ENCODE data around the gene CTDSP1.

Gene CTDSP1, protein sequence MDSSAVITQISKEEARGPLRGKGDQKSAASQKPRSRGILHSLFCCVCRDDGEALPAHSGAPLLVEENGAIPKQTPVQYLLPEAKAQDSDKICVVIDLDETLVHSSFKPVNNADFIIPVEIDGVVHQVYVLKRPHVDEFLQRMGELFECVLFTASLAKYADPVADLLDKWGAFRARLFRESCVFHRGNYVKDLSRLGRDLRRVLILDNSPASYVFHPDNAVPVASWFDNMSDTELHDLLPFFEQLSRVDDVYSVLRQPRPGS

DNA sequence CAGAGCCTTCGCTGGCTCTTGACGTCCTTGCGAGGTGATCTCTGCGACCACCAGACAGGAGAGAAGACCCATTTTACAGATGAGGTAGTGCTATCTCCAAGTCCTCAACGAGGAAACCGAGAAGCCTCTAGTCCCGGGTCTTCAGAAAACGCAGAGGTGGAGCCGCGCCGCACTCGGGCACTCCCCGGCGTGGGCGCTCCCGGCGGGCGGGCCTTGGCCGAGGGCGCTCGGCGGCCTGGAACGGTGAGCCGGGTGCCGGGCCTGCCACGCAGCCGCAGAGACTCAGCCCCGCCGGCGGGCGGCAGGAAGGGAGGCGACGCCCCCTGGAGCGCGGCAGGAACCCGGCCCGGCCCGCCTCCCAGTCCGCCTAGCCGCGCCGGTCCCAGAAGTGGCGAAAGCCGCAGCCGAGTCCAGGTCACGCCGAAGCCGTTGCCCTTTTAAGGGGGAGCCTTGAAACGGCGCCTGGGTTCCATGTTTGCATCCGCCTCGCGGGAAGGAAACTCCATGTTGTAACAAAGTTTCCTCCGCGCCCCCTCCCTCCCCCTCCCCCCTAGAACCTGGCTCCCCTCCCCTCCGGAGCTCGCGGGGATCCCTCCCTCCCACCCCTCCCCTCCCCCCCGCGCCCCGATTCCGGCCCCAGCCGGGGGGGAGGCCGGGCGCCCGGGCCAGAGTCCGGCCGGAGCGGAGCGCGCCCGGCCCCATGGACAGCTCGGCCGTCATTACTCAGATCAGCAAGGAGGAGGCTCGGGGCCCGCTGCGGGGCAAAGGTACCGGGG is at the start of gene CTDSP1:
CTDSP1 (plus strand) TSS at position 478 of the 776 bp plus-strand sequence; CDS start at position 701, 223 bp downstream.
- DNase-seq: peak; percentile 97

DNA sequence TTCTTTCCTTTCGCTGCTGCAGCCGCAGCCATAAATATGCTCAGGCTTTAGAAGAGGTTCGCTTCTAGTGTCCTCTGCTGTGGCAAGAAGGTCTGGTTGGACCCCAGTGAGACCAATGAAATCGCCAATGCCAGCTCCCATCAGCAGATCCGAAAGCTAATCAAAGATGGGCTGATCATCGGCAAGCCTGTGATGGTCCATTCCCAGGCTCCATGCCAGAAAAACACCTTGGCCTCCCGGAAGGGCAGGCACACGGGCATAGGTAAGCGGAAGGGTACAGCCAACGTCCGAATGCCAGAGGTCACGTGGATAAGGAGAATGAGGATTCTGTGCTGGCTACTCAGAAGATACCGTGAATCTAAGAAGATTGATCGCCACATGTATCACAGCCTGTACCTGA is 45.6 kb upstream of the CTDSP1 start:
- no peak for DNase-seq

DNA sequence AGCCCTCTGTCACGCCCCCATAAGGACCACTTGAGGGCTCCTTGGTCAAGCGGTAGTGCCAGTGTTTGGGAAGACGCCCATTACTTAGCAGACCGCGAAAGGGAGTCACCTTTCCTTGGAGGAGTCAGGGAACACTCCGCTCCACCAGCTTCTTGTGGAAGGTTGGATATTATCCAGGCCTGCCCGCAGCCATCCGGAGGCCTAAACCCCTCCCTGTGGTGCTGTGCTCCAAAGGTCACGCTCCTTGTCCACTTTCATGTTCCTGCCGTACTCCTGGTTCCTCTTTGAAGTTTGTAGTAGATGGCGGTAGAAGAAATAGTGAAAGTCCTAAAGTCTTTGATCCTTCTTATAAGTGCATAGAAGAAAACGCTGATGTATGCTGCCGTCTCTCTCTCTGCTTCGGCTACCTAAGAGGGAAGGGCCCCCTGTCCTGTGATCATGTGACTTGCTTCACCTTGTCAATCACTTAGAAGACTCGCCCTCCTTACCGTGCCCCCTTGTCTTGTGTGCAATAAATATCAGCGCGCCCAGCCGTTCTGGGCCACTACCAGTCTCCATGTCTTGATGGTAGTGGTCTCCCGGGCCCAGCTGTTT is 44.7 kb upstream of the CTDSP1 start:
- no peak for DNase-seq

DNA sequence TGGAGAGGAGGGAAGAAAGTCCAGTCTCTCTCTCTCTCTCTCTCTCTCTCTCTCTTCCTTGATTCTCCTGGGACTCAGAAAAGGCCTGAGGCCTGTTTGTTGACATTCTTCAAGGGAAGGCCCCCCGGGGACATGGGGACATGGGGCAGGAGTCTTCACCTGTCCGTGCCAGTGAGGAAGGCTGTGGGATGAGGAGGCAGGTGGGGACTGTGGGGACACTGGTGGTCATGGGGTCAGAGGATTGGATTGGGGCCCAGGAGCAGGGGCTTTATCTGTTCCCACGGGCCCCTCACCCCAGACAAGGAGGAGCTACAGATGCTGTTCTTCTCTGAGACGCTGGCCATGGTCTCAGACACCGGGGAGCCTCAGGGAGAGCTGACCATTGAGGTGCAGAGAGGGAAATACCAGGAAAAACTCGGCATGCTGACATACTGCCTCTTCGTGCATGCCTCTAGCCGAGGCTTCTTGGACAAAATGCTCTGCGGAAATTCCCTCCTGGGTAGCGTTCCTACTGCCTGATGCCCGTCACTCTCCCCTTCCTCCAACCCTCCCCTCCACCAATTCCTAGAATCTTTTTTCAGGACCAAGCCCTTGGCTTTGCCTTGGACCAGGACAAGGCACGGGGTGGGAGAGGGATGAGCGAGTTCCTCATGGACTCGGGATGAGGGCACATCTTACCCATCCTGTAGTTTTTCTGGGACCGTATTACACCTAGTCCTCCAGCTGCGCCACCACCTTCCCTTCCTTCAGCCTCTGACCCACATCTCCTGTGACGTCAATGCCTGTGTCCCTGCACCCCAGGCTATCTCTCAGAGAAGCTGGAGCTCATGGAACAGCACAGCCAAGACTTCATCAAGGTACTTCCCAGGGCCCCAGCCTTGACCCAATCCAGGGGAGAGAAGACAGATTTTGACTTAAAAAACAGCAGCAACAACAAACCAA is 42.2 kb upstream of the CTDSP1 start:
- DNase-seq: no peak

DNA sequence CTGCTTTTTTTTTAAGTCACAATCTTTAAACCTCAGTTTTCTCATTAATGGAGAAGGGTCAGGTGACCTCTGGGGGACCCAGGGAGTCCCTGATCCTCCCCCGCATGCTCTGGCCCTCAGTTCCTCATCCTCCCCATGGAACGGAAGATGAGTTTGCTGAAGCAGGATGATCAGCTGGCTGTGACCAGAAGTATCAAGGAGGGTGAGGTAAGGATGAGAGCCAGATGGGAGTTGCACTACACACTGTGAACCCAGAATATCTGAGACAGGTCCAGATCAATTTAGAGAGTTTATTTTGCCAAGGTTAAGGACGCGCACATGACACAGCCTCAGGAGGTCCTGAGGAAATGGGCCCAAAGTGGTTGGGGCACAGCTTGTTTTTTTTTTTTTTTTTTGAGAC is 39.2 kb upstream of the CTDSP1 start:
- no peak for DNase-seq

DNA sequence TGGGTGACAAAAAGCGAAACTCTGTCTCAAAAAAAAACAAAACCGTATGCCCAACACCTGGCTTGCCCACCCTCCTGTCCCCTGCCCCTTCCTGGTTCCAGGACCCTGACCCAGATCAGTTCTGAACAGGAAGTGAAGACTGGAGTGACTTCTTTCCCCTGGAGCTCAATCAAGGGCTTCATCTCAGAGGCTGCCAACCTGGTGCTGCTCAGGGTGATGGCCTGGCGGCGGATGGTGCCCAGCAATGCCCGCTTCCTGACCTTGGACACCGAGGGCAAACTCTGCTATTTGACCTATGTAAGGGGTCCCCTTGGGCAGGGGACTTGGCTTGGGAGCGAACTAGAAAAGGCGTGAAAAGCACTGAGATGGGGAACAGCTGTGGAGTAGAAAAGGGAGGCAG is 37.1 kb upstream of the CTDSP1 start:
- no peak for DNase-seq

DNA sequence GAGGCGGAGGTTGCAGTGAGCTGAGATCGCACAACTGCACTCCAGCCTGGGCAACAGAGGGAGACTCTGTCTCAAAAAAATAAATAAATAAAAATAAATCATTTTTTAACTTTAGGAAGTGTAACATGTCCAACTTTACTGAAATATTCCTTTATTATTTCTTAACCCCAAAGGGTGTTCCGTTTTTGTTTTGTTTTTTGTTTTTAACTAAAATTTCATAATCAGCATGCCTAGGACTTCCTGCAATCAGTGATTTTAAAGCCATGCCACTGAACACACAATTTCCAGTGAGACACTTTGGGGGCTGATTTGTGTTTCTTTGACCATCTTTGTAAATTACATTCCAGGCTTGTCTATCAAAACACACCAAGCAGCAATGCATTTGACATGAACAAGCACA is 35.9 kb upstream of the CTDSP1 start:
- no peak for DNase-seq

DNA sequence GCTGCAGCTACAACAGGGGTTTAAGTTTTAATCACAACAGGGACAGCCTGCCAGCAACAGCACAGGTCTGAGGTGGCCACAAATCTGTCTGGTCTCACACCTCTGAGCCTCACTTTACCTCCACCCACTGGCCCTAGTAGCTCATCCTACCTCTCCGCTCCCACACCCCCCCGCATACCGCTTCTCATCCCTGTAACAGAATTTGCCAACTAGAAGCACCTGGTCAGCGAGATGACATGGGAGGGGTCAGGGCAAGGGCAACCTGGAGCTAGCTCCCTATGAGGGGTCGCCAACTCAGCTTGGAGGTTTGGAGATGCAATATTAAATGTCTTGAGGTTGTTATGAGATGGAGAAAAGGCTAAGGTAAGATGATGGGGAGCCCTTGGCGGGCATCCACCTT is 35.5 kb upstream of the CTDSP1 start:
- DNase-seq: no peak

DNA sequence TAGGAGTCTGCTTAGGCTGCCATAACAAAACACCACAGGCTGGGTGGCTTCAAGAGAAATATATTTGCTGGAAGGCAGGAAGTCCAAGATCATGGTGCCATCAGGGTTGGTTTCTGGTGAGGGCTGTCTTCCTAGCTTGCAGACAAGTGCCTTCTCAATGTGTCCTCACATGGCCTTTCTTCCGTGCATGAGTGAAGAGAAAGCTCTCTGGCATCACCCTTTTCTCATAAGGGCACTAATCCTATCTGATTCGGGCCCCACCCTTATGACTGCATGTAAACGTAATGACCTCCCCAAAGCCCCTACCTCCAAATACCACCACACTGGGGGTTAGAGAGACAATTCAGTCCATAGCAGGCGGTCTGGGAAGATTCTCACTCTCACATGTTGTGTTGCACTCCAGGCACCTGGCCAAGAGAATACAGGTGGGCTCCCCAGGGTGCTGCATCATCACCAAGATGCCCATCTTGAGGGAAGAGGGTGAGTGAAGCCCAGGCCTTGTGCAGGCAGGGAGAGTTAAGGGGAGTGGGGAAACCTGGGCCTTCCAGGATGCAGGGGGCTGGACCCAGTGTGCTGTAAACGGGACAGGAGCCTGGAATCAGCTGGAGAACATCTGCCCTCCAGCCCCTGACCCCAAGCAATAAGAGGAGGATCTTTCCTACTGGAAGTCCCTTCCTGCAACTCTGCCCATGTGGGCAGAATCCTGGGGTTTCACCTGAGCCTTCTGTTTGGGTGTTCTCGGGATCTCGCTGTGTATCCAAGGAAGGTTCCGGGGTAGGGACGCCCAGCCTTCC is 32.9 kb upstream of the CTDSP1 start:
- no peak for DNase-seq

DNA sequence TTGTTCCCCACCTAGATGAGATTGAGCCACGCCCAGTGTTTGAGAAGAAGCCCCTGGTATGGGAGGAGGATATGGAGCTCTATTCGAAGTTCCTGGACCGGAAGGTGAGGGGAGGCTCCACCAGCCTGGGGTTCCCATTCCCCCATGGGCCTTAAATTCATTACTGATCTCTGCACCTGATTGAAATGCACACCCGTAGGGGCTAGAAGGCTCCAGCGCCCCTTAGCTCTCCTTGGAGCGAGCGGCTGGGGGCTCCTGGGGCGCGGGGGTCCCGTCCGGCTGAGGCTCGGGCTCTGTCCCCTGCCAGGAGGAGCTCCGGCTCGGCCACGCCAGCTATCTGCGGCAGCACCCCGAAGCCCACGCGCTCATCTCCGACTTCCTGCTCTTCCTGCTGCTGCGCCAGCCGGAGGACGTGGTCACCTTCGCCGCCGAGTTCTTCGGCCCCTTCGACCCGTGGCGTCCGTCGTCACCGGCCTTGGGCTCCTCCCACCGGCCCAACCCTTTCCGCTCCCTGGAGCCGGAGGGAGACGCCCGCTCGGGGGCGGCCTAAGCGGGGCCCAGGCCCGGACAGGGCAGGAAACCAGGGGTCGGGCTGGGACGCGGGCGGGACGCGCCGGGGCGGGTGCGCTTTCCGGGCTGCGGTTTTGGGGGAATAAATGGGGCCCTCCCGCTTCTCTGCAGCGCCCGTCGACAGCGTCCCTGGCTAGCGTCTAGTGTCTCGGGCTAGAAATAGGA is 32.1 kb upstream of the CTDSP1 start:
- DNase-seq: peak; percentile 89

DNA sequence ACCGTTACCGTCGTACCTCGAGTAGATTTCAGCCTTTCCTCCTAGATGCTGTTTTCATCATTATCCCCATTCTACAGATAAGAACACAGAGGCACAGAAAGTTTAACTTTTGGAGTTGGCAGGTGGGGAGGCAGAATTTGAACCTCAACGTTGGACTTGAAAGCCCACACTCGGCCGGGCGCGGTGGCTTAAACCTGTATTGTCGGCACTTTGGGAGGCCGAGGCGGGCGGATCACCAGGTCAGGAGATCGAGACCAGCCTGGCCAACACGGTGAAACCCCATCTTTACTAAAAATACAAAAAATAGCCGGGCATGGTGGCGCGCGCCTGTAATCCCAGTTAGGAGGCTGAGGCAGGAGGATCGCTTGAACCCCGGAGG is 31.5 kb upstream of the CTDSP1 start:
- no peak for DNase-seq

DNA sequence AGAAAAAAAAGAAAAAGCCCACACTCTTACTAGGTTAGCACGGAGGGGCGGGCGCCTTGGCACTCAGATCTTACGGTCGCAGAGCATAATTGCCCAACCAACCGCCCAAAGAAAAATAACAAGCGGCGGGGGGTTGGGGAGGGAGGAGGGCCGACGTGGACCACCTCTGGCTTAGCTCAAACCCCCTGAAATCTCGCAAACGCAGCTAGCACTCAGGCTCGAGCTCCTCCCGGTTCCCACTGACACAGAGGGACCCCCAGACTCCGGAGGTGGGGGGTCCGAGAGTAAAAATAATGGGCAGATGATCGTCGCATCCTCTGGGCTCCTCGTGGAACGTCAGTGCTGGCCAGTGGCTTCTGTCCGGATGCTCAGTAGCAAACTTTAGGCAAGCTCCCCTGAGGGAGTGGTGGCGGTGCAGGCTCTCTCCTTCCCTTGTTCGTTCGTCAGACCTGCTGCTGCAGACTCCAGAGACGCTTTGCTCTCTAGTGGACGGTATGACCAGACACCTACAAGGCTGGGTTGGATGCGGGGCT is 31.0 kb upstream of the CTDSP1 start:
- no peak for DNase-seq

DNA sequence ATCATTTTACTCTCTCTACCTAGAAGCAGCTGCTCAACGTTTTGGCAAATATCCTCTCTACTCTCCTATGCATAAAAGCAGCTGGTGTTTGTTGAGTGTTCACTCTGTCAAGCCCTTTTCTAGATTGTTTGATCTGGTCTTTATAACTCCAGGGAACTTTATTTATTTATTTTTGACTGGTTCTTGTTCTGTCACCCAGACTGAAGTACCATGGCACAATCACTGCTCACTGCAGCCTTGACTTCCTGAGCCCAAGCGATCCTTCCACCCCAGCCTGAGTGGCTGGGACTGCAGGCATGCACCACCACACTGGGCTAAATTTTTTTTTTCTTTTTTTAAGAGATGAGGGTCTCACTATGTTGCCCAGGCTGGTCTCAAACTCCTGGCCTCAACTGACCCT is 30.3 kb upstream of the CTDSP1 start:
- DNase-seq: no peak

DNA sequence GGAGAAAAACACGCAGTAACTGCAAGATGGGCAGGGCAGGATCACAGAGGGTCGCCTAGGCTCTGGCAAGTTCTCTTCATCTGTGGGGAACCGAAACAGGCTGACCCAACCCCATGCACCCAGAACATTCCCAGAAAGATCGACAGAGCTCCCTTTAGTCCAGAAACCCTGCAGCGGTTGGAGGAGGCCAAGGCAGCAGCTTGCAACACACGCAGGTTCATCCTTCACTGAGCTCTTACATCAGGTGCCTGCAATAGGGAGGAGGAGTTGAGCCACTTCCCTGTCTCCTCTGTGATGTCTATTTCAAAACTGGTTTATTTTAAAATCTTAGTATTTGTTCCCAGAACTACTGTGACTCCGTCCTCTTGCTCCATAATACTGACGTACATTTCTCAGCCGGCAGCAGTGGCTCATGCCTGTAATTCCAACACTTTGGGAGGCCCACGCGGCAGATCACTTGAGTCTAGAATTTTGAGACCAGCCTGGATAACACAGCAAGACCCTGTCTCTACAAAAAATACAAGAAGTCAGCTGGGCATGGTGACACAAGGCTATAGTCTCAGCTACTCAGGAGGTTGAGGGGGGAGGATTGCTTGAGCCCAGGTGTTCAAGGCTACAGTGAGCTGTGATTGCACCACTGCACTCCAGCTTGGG is 29.1 kb upstream of the CTDSP1 start:
- DNase-seq: no peak

DNA sequence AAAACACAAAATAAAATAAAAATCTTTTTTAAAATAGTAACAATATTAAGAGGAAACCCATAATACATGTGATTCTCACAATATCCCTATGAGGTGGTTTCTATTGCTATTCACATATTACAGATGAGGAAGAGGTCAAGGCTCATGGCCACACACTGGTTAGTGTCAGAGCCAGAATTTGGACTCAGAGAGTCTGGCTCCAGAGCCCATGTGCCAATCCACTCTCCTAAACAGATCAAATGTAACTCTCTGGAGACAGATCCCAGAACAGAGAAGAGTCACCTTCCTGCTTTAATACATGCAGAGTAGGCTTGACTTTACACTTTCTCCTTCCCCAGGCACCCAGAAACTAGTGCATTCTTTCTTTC is 27.7 kb upstream of the CTDSP1 start:
- no peak for DNase-seq

DNA sequence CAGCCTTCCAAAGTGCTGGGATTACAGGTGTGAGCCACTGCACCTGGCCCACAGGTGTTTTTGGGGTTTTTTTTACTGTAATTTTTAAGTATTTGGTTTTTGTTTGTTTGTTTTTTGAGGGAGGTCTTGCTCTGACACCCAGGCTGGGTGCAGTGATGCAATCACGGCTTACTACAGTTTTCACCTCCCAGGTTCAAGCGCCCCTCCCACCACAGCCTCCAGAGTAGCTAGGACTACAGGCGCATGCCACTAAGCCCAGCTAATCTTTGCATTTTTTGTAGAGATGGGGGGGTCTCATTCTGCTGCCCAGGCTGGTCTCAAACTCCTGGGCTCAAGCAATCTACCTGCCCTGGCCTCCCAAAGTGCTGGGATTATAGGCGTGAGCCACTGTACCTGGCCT is 24.9 kb upstream of the CTDSP1 start:
- no peak for DNase-seq

DNA sequence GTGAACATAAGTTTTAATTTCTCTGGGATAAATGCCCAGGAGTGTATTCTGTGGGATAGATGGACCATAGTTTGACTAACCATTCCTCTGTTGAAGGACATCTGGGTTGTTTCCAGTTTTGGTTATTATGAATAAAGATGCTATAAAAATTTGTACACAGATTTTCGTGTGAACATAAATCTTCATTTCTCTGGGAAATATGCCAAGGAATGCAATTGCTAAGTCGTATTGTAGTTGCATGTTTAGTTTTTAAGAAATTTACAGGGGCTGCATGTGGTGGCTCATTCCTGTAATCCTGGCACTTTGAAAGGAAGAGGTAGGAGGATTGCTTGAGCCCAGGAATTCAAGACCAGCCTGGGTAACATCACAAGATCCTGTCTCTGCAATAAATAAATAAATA is 24.5 kb upstream of the CTDSP1 start:
- no peak for DNase-seq

DNA sequence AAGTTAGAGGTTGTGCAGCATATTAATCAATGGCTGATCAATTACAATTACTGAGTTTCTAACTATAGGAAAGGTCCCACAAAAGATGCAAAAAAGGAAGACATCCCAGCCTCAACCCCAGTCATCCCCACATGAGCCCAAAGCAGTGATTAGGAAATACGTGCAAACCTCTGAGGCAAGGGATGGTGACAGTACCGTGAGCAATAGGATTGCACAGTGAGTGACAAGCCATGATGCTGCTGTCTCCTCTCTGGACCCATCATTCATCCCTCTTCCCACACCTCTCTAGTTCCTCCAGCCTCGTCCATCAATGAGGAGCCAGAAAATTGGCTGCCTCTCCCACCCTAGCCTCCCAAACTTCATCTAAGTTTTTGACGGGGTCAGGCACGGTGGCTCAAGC is 21.6 kb upstream of the CTDSP1 start:
- no peak for DNase-seq

DNA sequence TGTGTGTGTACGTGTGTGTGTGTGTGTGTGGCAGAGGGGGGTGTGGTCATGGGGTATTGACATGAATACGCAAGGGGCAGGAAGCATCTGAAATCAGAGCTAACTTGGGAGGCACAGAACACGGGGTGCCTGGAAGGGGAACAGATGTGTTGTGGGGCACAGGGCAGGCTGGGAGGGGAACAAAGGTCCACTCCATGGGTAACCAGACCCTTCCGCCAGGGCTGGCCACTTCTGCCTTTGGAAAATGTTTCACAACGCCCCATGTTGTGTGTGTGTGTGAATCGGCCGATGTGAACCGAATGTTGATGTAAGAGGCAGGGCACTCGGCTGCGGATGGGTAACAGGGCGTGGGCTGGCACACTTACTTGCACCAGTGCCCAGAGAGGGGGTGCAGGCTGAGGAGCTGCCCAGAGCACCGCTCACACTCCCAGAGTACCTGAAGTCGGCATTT is 17.7 kb upstream of the CTDSP1 start, which contains the start of gene SLC11A1:
SLC11A1 (plus strand) TSS at position 358 of the 451 bp plus-strand sequence. CDS start 96 bp downstream, outside the sequence.
- no peak for DNase-seq

DNA sequence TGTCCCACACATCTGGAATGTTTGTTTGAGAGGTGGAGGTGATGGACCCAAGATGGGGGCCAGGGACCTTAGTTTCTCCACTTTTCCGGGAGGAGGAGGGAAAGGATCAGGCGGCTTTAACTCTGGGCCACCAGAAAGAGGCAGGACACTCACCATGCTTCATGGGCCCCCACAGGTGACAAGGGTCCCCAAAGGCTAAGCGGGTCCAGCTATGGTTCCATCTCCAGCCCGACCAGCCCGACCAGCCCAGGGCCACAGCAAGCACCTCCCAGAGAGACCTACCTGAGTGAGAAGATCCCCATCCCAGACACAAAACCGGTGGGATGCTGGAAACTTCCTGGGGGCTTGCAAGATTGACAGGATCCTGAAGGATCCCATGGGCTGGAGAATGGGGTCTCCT is 16.9 kb upstream of the CTDSP1 start:
- no peak for DNase-seq

All from activated effector memory CD4-positive, alpha-beta T cell treated with anti-CD3 and anti-CD28 coated beads, Interleukin-2, amount 50 U/mL, for 16 hours (primary cell).